K562 treated with DMSO at 1 percent for 4 hours (cell line): Measurements from ENCODE around the gene NRROS. TPM values are rescaled to one million over a fixed set of nuclear protein-coding genes. Genes with fewer than 3 reads are reported as not detected.

Experiments used
- total RNA-seq: library from RNA; unstranded; fragments of 300-600 nt; gene quantifications from 2 replicates; pipeline ENCODE4 v1.2.3, GENCODE V29; 2022; ENCODE audit not compliant: insufficient read depth

NRROS gene
- 5.8 and 6.9 TPM in 2 replicates for total RNA-seq

DNA sequence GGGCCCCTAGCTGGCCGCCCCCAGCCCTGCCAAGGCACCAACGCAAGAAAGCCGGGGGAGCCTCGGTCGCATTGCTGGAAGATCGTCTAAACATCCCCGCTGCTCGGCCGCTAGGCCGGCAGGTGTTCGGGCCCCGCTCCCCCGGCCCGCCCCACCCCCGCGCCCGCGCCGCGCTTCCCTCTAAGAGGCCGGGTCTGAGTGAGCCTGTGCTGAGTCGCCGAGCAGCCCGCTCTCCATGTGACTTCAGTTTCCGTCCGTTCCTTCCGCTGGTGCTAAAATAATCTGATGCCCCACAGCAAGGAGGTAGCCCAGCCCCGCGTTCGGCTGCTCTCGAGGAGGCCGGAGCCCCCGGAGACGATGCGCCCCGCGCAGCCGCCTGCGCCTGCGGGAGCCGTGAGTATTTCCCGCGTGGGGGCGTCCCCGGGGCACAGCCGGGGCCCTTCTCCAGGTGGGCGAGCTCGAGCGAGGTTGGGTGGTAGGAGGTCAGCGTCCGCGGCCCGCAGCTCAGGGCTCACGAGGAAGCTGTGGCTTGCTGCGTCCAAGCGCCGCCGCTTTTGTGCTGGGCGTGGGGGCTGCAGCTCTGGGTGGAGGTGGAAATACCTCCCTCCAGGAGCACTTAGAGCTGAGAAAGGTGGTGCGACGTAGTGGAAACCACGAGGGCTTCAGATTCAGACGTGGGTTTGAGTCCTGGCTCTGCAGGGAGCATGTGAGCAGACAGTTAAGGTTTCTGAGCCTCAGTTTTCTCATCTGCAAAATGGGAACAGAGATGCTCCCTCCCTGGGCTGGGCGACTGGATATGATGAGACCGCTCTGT is at the start of gene NRROS:
Gene NRROS, plus strand, starts transcription at position 212 of the 814 bp plus-strand sequence. CDS start 14,846 bp downstream, outside the sequence.

Other genes with a start within 250 kb of the NRROS start
- gene UBXN7, start 207.3 kb upstream of the NRROS start, total RNA-seq: 9.9 and 13.4 TPM in 2 replicates
- 11.7 and 14.9 TPM in 2 replicates for gene RNF168, start 135.9 kb upstream of the NRROS start, total RNA-seq
- not detected in 2 replicates for gene SMCO1, start 124.3 kb upstream of the NRROS start, total RNA-seq
- 14.4 and 17.7 TPM in 2 replicates for gene WDR53, start 71.1 kb upstream of the NRROS start, total RNA-seq
- gene FBXO45, start 71.0 kb upstream of the NRROS start, total RNA-seq: 8.4 and 11.7 TPM in 2 replicates
- gene CEP19, start 72.6 kb downstream of the NRROS start, total RNA-seq: 2.8 and 4.1 TPM in 2 replicates
- gene PIGX, start 72.7 kb downstream of the NRROS start, total RNA-seq: 14.9 and 20.8 TPM in 2 replicates
- 24.4 and 27.4 TPM in 2 replicates for gene PAK2, start 100.2 kb downstream of the NRROS start, total RNA-seq
- gene SENP5, start 228.2 kb downstream of the NRROS start, total RNA-seq: 16.7 and 24.6 TPM in 2 replicates